A549 (cell line): ENCODE measurements around the gene SHH. TPM values are rescaled to one million over a fixed set of nuclear protein-coding genes. Genes with fewer than 3 reads are reported as not detected.

Source experiments
- ATAC-seq, 2 experiments: fragments of 200-7000 bp in 1 of 2; fragments of >200 bp in 1 of 2; cut with Nextera tagmentation in 1 of 2; cut with Tn5 transposase in 1 of 2; 3 replicates each; pipeline versions ENCODE4 v1.8.0 to v1.9.1; 2018 to 2020; ENCODE audit warnings: mild to moderate bottlenecking in 1 of 2, moderate library complexity in 1 of 2
- CTCF ChIA-PET: fragments of 300-600 bp; sonication (Branson Sonifier 250); formaldehyde crosslinking; extraction: SDS; loops from one replicate; lab custom pipeline; 2021; ENCODE audit warnings: antibody characterized with exemption, inconsistent platforms; lab: Yijun Ruan, JAX
- POLR2A ChIA-PET: fragments of 350-600 bp; formaldehyde crosslinking; extraction: SDS; loops from one replicate; lab custom pipeline; 2021; ENCODE audit warnings: antibody characterized with exemption, inconsistent platforms; lab: Yijun Ruan, JAX
- DNase-seq, 2 experiments: peaks; one replicate each; pipeline versions ENCODE4 v3.0.0 to v3.0.0-alpha.2; 2011 to 2016; ENCODE audit warnings: low read depth in 1 of 2, low spot score in 1 of 2
- FAIRE-seq: peaks from 2 replicates; lab custom pipeline; 2011; peaks lifted over from hg19 to GRCh38; lab: Jason Lieb, UNC
- H3K27ac ChIP-seq, 2 experiments: fragments of >200 bp; sonication (Bioruptor Twin); formaldehyde crosslinking; 3 replicates each; pipeline ENCODE4 v1.5.1; 2016 to 2017
- H3K4me1 ChIP-seq: fragments of >200 bp; sonication (Bioruptor Twin); formaldehyde crosslinking; 3 replicates; pipeline ENCODE4 v1.6.1; 2016
- H3K4me2 ChIP-seq: fragments of >200 bp; sonication (Bioruptor Twin); formaldehyde crosslinking; 3 replicates; pipeline ENCODE4 v1.6.1; 2016
- H3K4me3 ChIP-seq: fragments of >200 bp; sonication (Bioruptor Twin); formaldehyde crosslinking; 3 replicates; pipeline ENCODE4 v1.5.1; 2016
- H3K9me3 ChIP-seq: fragments of >200 bp; sonication (Bioruptor Twin); formaldehyde crosslinking; 3 replicates; pipeline ENCODE4 v1.6.1; 2016
- ATOH8 ChIP-seq: fragments of 250-450 bp; sonication (Bioruptor Pico); IDR thresholded peaks from 2 replicates; pipeline ENCODE4 v1.5.0; 2020; ENCODE audit warnings: low read depth, mild to moderate bottlenecking, moderate library complexity
- EHMT2 ChIP-seq: fragments of 200-600 bp; sonication (generic); IDR thresholded peaks from 2 replicates; pipeline ENCODE4 v1.6.1; 2016; ENCODE audit warnings: antibody characterized with exemption, low read depth, mild to moderate bottlenecking, moderate library complexity
- EP300 ChIP-seq, 2 experiments: fragments of >200 bp; sonication (Bioruptor Twin); formaldehyde crosslinking; IDR thresholded peaks; 2 replicates in 1 of 2; 3 replicates in 1 of 2; pipeline ENCODE4 v1.6.1; 2016 to 2017
- ESRRA ChIP-seq: fragments of 150-350 bp; IDR thresholded peaks from 2 replicates; pipeline ENCODE4 v1.6.1; 2014; ENCODE audit warnings: mild to moderate bottlenecking, low read length, borderline replicate concordance
- HDAC2 ChIP-seq: fragments of 200-600 bp; sonication (generic); IDR thresholded peaks from 2 replicates; pipeline ENCODE4 v1.6.1; 2016
- HOXA7 ChIP-seq: fragments of 250-450 bp; sonication (Bioruptor Pico); IDR thresholded peaks from 2 replicates; pipeline ENCODE4 v1.5.0; 2020; ENCODE audit warnings: mild to moderate bottlenecking, moderate library complexity
- HOXB5 ChIP-seq: fragments of 250-450 bp; sonication (Bioruptor Pico); IDR thresholded peaks from 2 replicates; pipeline ENCODE4 v1.5.0; 2020; ENCODE audit warnings: mild to moderate bottlenecking, moderate library complexity
- JUN ChIP-seq, 2 experiments: fragments of >200 bp; sonication (Bioruptor Twin); formaldehyde crosslinking; IDR thresholded peaks; 2 replicates in 1 of 2; 3 replicates in 1 of 2; pipeline ENCODE4 v1.6.1; 2016 to 2017
- MAFK ChIP-seq: fragments of 450-650 bp; IDR thresholded peaks from 2 replicates; pipeline ENCODE4 v1.6.1; 2014; ENCODE audit not compliant: partially characterized antibody
- NFE2L2 ChIP-seq: fragments of 150-350 bp; conservative IDR thresholded peaks from 2 replicates; pipeline ENCODE4 v1.6.1; 2014; ENCODE audit warnings: low read length
- NPAS2 ChIP-seq: fragments of 250-450 bp; sonication (Bioruptor Pico); IDR thresholded peaks from 2 replicates; pipeline ENCODE4 v1.8.0; 2022; ENCODE audit warnings: mild to moderate bottlenecking, moderate library complexity, borderline replicate concordance
- RAD21 ChIP-seq, 2 experiments: fragments of >200 bp in 1 of 2; sonication (Bioruptor Twin) in 1 of 2; formaldehyde crosslinking in 1 of 2; IDR thresholded peaks in 1 of 2; conservative IDR thresholded peaks in 1 of 2; 2 replicates in 1 of 2; 3 replicates in 1 of 2; pipeline ENCODE4 v1.6.1; 2012 to 2018; ENCODE audit warnings: inconsistent platforms in 1 of 2
- RNF2 ChIP-seq: fragments of 200-600 bp; sonication (generic); IDR thresholded peaks from 2 replicates; pipeline ENCODE4 v1.6.1; 2016; ENCODE audit warnings: low read depth, mild to moderate bottlenecking, antibody characterized with exemption, moderate library complexity, borderline replicate concordance
- ZNF302 ChIP-seq: fragments of 250-450 bp; sonication (Bioruptor Pico); IDR thresholded peaks from 2 replicates; pipeline ENCODE4 v1.9.0; 2021; ENCODE audit warnings: inconsistent platforms, mild to moderate bottlenecking, moderate library complexity
- ZSCAN20 ChIP-seq: fragments of 250-450 bp; sonication (Bioruptor Pico); IDR thresholded peaks from 2 replicates; pipeline ENCODE4 v1.8.0; 2022; ENCODE audit warnings: mild to moderate bottlenecking, moderate library complexity
- WGBS: methylation state at CpG from one replicate; pipeline ENCODE4 v1.1.6; 2017; ENCODE audit errors: missing lambda C conversion rate; 5-methylcytosine and 5-hydroxymethylcytosine counted together
- polyA plus RNA-seq, 4 experiments: library from polyadenylated mRNA; depleted of rRNA in 3 of 4; stranded (reverse); fragments of >200 nt; fragmentation: RNase III in 1 of 4; extraction: RNeasy Plus Mini Kit Qiagen cat#74134 plus additional on column Dnase treatment in 1 of 4; gene quantifications; 2 replicates in 3 of 4; 3 replicates in 1 of 4; pipeline ENCODE4 v1.2.3, GENCODE V29; 2011 to 2017
- TF ChIP-seq, protein P1 (sequence below): fragments of 200-600 bp; sonication (generic); IDR thresholded peaks from 2 replicates; pipeline ENCODE4 v1.6.1; 2016; ENCODE audit warnings: antibody characterized with exemption, mild to moderate bottlenecking, moderate library complexity

The SHH gene
- polyA plus RNA-seq, 2 of the 4 experiments (the other 2 are of a cell fraction), result 0.84 to 1.2 TPM

- Histone ChIP-seq H3K4me2 (no peak overlapping the region), H3K9me3 (no peaks in the 10 kb centered on the region), H3K4me3 (no peak overlapping the region), H3K4me1 (no peaks in the 10 kb centered on the region; the same call in 2 of the 3 replicates), H3K27ac (no peak overlapping the region)
- ATAC-seq (no peak), DNase-seq (no peak), FAIRE-seq (no peak)
- ChIA-PET POLR2A (no interaction called here), CTCF (no interaction called here)
- 85% methylated on average over 5 of the region's 5 CpGs for WGBS
- TF ChIP-seq ZSCAN20 (no peak), ATOH8 (no peak), NFE2L2 (no peak), HOXB5 (CRISPR knock-in tag) (no peak), RNF2 (no peak), ZNF302 (CRISPR knock-in tag) (no peak), HOXA7 (CRISPR knock-in tag) (no peak), NPAS2 (CRISPR knock-in tag) (no peak), EP300 (IDR thresholded peaks at IDR 0.05) (no peak), RAD21 (conservative IDR thresholded peaks at IDR 0.05 in 1 of 2, IDR thresholded peaks at IDR 0.05 in 1 of 2) (no peak), ESRRA (no peak), HDAC2 (no peak), JUN (IDR thresholded peaks at IDR 0.05) (no peak), MAFK (no peak), EHMT2 (no peak)
- TF ChIP-seq, protein P1, sequence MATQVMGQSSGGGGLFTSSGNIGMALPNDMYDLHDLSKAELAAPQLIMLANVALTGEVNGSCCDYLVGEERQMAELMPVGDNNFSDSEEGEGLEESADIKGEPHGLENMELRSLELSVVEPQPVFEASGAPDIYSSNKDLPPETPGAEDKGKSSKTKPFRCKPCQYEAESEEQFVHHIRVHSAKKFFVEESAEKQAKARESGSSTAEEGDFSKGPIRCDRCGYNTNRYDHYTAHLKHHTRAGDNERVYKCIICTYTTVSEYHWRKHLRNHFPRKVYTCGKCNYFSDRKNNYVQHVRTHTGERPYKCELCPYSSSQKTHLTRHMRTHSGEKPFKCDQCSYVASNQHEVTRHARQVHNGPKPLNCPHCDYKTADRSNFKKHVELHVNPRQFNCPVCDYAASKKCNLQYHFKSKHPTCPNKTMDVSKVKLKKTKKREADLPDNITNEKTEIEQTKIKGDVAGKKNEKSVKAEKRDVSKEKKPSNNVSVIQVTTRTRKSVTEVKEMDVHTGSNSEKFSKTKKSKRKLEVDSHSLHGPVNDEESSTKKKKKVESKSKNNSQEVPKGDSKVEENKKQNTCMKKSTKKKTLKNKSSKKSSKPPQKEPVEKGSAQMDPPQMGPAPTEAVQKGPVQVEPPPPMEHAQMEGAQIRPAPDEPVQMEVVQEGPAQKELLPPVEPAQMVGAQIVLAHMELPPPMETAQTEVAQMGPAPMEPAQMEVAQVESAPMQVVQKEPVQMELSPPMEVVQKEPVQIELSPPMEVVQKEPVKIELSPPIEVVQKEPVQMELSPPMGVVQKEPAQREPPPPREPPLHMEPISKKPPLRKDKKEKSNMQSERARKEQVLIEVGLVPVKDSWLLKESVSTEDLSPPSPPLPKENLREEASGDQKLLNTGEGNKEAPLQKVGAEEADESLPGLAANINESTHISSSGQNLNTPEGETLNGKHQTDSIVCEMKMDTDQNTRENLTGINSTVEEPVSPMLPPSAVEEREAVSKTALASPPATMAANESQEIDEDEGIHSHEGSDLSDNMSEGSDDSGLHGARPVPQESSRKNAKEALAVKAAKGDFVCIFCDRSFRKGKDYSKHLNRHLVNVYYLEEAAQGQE, result no peak
Observed at GRCh38 chr7:155750255-155751125, 61.8 kb downstream of the SHH start.

Other genes starting within 250 kb of the SHH start
- 19.5 and 21.9 TPM in 2 replicates for gene RBM33, start 167.8 kb downstream of the SHH start, polyA plus RNA-seq (2011; rRNA removed)
- 21.7 to 22.1 TPM (median 21.7 TPM) in 3 replicates for gene RBM33, start 167.8 kb downstream of the SHH start, polyA plus RNA-seq (2017; fragmentation: RNase III; extraction: RNeasy Plus Mini Kit Qiagen cat#74134 plus additional on column Dnase treatment)